Measurements from ENCODE around the gene RBBP8. TPM values are rescaled to one million over a fixed set of nuclear protein-coding genes. Genes with fewer than 3 reads are reported as not detected.

The RBBP8 gene
- 27.2 and 36.1 TPM in 2 replicates for total RNA-seq

DNA sequence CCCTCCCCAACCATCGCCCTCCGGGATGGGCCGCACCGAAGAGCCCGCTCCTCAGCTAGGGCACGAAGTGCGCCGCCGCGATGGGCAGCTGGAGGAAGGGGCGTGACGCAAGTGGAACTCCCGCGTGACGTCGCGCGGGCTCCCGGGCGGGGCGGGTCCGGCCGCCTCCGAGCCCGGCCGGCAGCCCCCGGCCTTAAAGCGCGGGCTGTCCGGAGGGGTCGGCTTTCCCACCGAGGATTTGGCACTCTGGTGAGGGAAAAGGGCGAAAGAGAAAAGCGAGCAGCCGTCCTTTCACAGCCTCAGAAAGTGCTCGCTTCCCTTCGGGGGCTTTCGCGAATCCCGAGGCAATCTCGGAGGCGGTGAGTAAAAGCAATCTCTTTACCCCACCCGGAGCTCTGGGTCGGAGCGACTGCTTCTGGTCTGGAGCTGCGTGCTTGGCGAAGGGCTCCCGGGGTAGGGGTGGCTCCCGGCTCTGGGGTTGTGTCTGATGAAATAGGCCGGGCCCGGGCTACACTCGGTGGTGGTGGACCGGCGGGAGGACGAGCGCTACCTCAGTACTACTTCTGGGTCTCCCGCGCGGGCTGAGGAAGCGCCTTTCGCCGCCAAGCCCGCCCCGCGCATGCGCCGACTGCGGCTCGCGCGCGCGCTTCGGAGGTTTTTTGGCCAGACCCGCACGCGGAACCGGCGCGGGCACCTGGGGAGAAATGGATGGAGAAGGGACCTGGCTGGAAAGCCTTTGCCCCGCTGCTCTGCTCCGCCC, at the start of gene RBBP8:
Gene RBBP8 (plus strand): TSS at position 123 of the 760 bp plus-strand sequence. CDS start 3,524 bp downstream, outside the sequence.

Small RNA genes lying within 50 kb of the gene (small RNA-seq; reads per million reads assigned to genes)
- gene RF00019 (not detected), gene RN7SL745P (not detected)

Other genes with a start within 250 kb of the RBBP8 start
- gene CABLES1, start 202.2 kb downstream of the RBBP8 start, total RNA-seq: 0.33 and 0.39 TPM in 2 replicates